Keratinocyte (primary cell): Measurements from ENCODE around the gene LACTBL1.

Experiments used
- CTCF ChIP-seq, 3 experiments: IDR thresholded peaks in 1 of 3; conservative IDR thresholded peaks in 1 of 3; optimal IDR thresholded peaks in 1 of 3; 2 replicates in 2 of 3; 3 replicates in 1 of 3; pipeline versions ENCODE3 to v1.5.1; 2011; ENCODE audit warnings: low read length in 3 of 3, mild to moderate bottlenecking in 3 of 3, moderate library complexity in 2 of 3, control low read depth in 1 of 3, inconsistent platforms in 1 of 3; ENCODE audit not compliant: insufficient read depth in 2 of 3; ENCODE audit errors: extremely low read depth in 1 of 3
- EZH2 ChIP-seq: IDR thresholded peaks from one replicate; pipeline ENCODE4 v1.6.1; 2012; ENCODE audit warnings: inconsistent platforms, mild to moderate bottlenecking, low read length, moderate library complexity

- TF ChIP-seq CTCF (optimal IDR thresholded peaks at IDR 0.05 in 1 of 3, IDR thresholded peaks at IDR 0.05 in 1 of 3, conservative IDR thresholded peaks at IDR 0.05 in 1 of 3; ENCODE audit: extremely low read depth in 1 of 3, insufficient read depth in 2 of 3, low read length in 3 of 3) (no peak), EZH2 (no peak)
These were observed 65.7 kb downstream of the LACTBL1 start for GRCh38 chr1:22906968-22907367.
